HG02943 (cell line): ENCODE results near the gene PWWP2B.

ENCODE experiments used
- ATAC-seq: cut with Tn5 transposase; IDR thresholded peaks from one replicate; pipeline ENCODE4 v1.9.1; 2021; ENCODE audit warnings: mild to moderate bottlenecking, low read depth, moderate library complexity; ENCODE audit not compliant: unreplicated experiment

The PWWP2B gene

DNA sequence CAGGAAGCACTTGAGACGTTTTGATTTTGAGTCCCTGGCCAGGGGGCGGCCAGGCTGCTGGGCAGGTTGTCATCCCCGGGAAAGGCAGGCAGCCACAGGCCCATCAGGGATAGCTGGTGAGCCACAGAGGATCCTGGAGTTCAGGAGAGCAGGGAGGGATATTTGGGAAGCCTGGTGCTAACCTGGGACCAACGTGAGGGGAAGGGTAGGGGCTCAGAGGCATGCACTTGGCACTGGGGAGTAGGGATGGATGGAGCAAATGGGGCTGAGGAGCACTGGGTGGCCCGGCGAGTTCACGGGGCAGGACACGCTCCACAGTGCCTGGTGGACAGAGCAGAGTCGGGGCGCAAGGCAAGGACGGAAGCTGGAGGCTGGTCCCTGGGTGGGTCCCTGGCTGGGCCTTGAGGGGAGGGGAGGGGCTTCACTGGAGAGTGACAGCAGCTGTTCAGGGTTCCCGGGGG, 34.8 kb upstream of the PWWP2B start:
- ATAC-seq, result no peak

- ATAC-seq, result no peak
Measured at GRCh38 chr10:132363376-132363775, 33.6 kb upstream of the PWWP2B start.

GRCh38 chr10:132363921-132364593, 32.9 kb upstream of the PWWP2B start:
- ATAC-seq, result no peak

DNA sequence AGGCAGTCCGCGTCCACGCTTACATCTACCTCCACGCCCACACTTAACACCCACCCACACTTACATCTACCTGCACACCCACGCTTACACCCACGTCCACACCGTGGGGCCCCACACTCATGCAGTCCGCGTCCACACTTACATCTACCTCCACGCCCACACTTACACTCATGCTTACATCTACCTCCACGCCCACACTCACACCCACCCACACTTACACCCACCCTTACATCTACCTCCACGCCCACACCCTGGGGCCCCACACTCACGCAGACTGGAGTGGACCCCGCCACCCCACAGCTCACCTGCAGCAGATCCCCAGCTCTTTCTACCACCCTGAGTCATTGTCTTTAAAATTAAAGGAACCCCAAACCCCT, 32.4 kb upstream of the PWWP2B start:
- no peak for ATAC-seq

GRCh38 chr10:132365102-132365501, 31.9 kb upstream of the PWWP2B start:
- ATAC-seq, result no peak

DNA sequence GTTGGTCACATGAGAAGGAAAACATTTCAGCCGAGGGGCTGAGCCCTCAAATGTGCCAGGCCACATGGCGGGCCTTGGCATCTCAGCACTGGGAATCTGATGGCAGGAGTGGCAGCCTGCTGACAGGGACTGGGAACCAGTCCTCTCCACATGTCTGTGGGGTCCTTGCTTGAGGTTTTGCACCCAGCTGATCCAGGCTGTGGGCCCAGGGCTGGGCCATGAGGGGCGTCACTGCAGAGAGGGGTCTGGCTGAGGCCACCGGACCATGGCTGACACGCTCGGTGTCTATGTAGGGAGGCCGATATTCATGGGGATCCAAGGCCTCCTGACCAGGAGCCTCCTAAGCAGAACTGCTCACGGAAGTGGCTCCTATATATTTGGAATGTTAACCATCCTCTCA, 31.0 kb upstream of the PWWP2B start:
- no peak for ATAC-seq

- ATAC-seq, result no peak
Measured at GRCh38 chr10:132366499-132366898, 30.5 kb upstream of the PWWP2B start.

- no peak for ATAC-seq
Measured at GRCh38 chr10:132368391-132368790, 28.6 kb upstream of the PWWP2B start.

DNA sequence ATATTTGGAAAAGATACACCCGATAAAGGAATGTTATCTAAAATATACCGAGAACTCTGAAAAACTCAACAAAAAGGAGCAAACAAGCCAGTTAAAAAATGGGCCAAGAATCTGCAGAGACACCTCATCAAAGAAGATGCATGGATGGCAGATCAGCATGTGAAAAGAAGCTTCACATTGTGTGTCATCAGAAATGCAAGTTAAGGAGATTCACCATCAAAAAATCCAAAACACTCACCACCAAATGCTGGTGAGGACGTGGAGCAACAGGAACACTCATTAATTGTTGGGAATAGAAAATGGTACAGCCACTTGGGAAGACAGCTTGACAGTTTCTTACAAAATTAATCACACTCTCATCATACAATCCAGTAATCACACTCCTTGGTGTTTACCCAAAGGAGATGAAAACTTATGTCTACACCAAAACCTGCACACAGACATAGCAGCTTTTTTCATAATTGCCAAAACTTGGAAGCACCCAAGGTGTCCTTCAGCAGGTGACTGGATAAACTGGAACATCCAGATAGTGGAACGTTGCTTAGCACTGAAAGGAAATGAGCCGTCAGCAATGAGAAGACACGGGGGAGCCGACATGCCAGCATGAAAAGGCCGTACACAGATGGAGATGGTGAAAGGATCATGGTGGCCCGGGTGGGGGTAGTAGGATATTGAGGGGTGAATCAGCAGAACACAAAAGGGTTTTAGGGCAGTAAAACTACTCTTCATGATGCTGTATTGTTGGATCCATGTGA, 27.9 kb upstream of the PWWP2B start:
- ATAC-seq, result no peak

DNA sequence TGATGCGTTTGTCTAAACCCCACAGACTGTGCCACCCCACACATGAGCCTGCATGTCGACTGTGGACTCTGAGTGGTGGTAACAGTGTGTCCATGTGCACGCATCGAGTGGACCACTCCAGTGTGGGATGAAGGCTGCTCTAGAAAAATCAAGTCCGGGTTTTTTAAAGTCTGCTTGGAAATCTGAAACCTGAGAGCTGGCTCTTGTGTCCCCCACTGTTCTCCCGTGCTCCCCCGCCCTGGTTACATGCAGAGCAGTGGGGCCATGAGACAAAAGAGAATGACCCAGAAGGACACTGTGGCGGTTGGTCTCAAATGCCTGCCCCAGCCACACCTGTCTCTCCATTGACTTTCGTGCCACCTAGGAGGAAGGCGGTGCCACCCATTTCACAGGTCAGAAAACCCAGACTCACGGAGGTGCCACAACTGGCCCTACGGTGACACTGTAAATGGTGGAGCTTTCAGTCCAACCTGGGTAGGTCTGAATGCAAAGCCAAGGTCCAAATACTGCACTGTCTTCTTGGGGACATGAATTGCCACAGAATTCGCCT, 27.3 kb upstream of the PWWP2B start:
- no peak for ATAC-seq

GRCh38 chr10:132370426-132371340, 26.3 kb upstream of the PWWP2B start:
- ATAC-seq, result no peak

DNA sequence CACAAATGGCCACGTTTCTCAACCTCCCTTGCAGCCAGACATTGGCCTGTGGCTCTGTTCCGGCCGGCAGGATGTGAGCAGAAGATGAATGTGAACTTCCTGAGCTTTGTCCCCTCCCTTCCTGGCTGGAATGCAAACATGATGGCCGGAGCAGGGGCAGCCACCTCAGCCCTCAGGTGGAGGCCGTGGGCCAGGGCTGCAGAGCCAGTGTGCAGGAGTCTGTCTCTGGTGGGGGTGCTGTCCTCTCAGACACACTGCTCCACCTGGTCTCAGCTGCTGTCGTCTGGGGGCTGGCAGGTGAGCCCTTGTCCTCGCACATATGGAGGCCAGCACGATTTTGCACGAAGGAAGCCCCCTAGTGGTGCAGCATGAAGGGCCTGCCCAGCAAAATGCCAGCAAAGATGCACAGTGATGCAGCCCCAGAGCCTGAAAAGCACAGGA, 25.3 kb upstream of the PWWP2B start:
- ATAC-seq, result no peak

DNA sequence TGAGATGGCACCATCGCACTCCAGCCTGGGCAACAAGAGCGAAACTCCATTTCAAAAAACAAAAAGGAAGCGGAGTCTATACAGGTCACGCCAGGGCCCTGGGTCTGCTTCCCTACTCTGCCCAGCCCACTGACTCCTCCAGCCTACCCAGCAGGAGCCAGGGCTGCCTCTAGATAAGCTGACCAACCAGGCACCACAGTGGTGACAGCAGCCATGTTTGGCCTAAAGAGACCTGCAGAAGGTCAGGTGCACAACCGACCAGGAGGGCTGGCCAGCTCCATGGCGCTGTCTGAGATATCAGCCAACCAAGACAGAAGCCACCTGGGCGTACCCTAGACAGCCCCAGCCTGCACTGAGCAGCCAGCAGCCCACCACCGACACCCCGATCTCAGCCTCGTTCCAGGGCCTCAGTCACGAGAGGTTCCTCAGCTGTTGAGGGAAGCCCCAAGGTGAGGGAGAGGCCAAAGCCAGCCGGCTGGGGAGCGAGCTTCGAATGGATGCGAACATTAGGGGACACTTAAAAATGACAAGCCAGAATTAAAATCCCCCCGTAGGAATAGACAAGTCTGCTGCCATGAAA, 24.4 kb upstream of the PWWP2B start:
- ATAC-seq, result no peak

DNA sequence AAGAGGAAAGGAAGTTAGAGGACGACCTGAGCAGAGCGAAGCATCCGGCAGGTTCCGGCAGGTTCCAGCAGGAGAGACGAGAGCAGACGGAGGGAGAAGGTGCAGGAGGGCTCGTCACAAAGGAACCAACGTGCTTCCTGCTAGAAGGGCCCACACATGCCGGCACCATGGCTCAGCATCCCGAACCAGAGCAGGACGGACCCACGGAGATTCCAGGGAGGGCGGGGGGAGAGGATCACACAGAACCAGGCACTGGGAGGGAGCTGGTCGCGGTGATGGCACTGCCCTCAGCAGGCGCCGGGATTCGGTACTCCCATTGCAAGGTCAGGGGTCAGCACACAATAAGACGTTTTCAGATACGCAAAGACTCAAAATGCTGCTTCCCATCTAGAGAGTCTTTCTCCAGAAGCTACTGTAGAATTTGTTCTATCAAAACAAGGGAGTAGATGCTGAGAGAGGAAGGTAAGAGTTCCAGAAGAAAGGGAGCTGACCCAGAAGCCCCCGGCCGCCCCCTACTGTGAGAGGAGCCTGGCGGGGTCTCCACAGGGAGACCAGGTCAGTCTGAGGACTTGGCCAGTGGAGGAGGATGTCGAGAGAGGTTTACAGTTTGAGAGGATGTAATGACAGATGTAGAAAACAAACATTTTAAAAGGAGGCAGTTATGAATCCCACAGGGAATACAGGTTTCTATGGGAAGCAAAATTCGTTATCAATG, 23.6 kb upstream of the PWWP2B start:
- no peak for ATAC-seq

GRCh38 chr10:132374176-132374575, 22.8 kb upstream of the PWWP2B start:
- ATAC-seq, result no peak

GRCh38 chr10:132374612-132375011, 22.4 kb upstream of the PWWP2B start:
- ATAC-seq, result no peak

DNA sequence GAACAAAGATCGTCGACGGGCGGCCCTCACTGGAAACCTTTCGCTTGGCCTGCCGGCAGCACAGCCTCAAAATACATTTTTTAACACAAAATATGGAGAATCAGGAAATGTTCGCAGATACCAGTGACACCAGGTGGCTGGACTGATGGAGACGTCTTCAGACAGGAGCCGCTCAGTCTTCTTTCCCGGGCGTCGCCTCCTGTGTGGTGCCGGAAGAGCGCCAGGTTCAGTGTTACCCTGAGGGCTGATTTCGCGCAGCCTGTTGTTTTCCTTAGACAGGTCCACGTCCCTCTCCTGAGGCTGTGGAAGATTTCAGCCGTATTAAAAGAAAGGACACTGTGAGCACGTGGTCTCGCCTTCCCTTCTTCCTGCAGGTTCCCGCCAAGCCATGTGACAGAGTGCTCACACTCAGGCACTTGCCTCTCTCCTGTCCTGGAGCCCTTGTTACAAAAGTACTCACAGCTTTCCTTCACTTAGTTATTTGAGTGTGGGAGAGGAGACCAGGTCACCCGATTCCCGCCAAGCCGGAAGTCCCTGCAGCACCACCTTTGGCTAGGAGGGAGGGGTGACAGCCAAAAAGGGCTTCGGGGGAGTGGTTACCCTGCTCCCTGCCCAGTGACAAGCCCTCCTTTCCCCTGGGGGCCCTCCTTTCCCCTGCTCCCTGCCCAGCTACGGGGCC, 21.7 kb upstream of the PWWP2B start:
- no peak for ATAC-seq

- no peak for ATAC-seq
Measured at GRCh38 chr10:132375795-132376297, 21.2 kb upstream of the PWWP2B start.

DNA sequence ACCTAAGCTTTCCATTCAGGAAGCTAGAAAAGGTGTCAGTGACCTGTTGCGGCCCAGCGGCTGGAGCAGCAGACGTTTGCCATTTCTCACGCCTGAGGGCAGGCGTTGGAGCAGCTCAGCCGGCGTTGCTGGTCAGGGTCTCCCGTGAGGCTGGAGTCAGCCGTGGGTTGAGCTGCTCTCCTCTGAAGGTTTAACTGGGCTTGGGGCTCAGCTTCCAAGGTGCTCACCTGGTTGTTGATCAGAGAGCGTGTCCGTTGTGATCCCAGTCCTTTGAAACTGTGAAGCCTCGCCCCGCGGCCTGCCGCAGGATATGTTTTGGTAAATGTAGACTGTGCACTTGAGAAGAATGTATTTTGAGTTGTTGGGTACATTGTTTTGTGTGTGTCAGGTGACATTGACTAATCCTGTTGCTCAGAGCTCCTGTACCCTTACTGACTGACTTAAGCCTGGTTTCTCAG, 20.6 kb upstream of the PWWP2B start:
- no peak for ATAC-seq
